ENCODE data around the gene NTNG1. TPM values are rescaled to one million over a fixed set of nuclear protein-coding genes. Genes with fewer than 3 reads are reported as not detected.

The NTNG1 gene
- total RNA-seq, 1 donor from 2014 or later = 2.2 TPM

- DNase-seq (ENCODE audit: low spot score) = no peak
Measured at GRCh38 chr1:107499139-107499744, 358.4 kb downstream of the NTNG1 start.

DNA sequence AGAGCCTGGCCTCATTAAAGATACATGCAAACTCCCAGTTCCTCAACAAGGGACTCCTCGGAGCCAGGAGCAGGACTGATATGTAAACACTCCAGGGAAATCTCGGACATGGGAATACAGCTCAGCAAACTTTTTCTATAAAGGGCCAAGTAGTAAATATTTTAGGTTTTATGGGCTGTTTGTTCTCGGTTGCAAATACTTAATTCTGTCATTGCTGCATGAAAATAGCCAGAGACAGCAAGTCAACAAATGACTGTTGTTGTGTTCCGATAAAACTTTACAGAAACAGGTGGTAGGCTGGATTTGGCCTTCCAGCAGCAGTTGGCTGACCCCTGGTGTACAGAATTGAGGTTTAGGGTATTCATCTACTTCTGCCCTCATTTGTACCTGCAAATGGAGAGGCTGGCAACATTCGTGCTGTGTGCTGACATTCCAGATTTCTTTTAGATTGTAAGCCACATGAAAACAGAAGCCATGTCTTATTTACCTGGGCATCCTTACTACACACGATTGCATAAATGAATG lies 360.3 kb downstream of the NTNG1 start:
- DNase-seq (ENCODE audit: low spot score) = no peak

DNA sequence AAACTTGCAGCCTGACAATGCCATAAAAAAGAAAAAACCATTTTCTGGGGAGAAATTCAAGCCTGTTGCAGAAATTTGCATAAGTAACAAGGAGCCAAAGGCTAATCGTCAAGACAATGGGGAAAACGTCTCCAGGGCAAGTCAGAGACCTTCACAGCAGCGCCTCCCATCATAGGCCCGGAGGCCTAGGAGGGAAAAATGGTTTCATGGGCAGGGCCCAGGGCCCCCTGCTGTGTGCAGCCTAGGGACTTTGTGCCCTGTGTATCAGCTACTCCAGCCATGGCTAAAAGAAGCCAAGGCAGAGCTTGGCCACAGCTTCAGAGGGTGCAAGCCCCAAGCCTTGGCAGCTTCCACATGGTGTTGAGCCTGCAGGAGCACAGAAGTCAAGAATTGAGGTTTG lies 369.5 kb downstream of the NTNG1 start:
- DNase-seq (ENCODE audit: low spot score) = no peak

DNA sequence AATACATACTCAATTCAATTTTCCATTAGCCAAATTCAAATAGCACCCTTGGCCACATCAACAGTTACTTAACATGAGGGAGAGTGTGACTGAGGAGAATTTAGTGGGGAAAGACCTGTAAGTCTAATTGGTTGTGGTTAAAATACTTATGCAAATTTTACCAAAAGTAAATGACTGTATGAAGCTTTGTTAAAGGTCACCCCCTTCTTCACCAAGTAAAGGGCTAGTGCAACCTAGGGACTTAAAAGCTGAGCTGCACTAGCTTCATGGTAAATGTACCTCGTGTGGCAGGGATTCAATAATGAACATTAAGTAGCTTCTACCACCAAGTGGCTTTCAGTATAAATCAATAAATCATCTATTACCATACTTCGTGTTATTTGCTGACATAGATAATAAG lies 372.0 kb downstream of the NTNG1 start:
- DNase-seq (ENCODE audit: low spot score) = no peak

DNA sequence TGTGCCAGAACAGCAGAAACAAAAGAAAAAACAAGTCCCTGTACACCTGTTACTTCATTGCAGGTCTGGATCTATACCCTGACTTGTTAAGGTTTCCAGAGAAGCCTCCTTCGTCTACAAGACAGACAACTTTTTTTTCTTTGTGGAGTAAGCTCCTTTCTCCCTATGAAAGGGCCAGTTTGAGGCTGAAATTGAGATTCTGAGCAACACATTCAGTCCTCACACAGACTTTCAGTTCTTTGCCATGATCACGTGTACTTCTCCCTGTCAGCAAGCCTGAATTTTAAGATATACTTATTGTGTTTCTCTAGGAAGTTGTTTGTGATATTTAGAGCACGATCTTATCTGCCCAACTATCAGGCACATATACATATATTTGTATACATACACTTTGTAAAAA lies 374.0 kb downstream of the NTNG1 start:
- no peak for DNase-seq (ENCODE audit: low spot score)

DNA sequence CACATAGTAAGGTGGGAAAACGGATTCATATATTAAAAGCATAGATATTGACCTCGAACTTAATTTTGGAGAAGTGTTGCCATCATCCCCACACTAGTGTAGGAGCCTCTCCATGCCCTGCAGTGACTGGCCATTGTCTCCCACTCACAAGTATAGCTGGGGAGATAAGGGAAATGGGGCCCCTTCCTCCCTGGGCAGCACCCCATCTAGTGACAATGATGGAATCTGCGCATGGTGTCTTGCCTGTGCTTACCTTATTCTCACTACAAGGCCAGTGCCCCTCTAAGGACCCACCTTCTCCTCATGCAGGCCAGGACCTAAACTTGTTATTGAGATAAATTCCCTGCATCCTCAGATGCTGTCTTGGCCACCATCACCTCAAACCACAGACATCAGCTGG lies 374.9 kb downstream of the NTNG1 start:
- DNase-seq (ENCODE audit: low spot score) = no peak

DNA sequence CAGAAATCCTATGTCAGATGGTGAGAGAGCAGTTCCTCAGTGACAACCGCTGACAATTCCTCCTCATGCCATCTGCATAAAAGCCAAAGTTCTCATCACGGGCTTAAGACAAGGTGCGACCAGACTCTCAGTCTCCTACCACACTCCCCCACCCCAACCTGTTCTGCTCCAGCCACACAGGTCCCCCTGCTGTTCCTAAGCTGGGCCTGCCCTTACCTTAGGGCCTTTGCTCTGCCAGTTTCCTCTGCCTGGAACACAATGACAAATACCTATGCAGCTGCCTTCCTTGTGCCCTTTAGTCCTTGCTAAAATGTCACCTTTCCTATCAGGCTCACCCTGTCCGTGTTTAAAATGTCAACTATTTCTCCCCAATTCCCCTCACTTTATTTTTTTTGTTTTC lies 382.2 kb downstream of the NTNG1 start:
- DNase-seq (ENCODE audit: low spot score) = no peak

DNA sequence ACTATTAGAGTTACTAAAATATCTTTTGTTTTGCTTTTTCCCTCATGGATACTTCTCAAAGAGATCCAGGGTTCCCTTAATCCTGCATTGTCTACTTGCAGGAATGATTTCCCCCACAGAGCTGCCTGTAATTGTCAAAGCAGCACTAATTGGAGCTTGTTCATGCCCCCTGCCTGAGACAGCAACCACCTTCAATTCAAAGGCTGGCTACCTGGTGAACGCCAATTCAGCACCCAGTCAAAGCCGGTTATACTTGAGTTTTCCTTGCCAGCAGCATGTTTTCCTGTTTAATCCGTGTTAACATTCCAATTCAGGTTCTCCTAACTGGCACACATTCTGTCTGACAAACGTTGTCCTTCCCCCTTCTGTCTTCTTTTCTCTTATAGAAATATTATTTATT lies 382.9 kb downstream of the NTNG1 start:
- DNase-seq (ENCODE audit: low spot score) = no peak

DNA sequence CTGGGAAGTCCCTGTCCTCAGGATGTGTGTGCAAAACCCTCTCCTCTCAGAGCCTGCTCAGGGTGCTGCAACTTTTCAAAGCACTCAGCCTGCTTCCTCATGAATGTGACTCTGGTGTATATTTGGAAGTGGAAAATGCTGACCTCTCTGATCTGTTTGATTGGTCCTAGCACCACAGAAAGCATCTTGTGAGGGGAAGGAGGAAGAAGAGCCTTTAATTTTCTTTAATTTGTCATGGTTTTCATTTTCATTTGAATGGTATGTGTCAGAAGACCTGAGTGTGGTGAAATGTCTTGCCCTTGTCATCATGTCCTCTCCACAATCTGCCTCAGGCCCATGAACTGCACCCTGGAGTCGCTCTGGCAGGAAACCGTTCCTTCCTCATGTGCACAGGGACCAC lies 383.5 kb downstream of the NTNG1 start:
- DNase-seq (ENCODE audit: low spot score) = no peak

- DNase-seq (ENCODE audit: low spot score) = no peak
Measured at GRCh38 chr1:107525145-107525544, 384.3 kb downstream of the NTNG1 start.

DNA sequence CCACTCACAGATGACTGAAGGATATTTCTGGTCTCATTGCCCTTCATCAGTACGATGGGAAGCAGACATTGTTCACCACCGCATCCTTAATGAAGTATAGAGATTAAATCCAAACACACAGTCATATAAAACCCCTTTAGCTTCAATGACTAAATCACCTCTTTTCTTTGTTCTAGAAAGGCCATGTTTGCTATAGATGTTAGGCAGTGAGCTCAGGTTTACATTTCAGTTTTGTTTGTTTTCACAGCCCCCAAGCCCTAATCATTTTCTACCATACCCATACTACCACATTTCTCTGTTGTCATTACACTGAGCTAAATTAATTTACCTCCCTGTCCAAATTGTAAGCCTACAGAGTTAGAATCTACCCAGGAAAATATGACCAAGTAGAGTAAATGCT lies 385.1 kb downstream of the NTNG1 start:
- DNase-seq (ENCODE audit: low spot score) = no peak

DNA sequence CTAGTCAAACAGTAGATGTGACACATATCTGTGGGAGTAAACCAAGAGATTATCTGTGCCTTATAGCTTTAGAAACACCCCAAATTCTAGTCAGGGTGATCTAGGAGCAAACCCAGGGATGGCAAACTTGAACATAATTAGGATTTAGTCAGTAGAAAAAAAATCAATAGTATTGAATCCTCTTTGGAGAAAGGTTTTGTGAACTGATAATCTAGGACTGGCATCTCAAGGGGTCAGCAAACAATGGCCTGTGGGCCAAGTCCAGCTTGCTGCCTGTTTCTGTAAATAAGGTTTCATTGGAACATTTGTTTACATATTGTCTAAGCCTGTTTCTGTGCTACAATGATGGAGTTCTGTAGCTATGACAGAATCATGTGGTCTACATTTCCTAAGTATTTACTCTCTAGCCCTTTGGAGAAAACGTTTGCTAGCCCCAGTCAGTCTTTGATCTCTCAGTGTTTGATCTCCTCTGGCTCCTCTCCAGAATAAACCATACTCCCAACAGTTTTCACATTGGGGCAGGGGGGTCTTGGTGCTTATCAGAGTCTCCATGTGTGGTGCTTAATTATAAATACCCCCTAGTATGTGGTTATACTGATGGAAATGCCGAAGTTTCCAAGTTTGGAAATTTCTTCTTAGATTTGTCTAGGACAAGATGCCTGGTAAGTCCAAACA lies 385.8 kb downstream of the NTNG1 start:
- DNase-seq (ENCODE audit: low spot score) = no peak

GRCh38 chr1:107529511-107530149 lies 388.8 kb downstream of the NTNG1 start:
- DNase-seq (ENCODE audit: low spot score) = peak; percentile 46

DNA sequence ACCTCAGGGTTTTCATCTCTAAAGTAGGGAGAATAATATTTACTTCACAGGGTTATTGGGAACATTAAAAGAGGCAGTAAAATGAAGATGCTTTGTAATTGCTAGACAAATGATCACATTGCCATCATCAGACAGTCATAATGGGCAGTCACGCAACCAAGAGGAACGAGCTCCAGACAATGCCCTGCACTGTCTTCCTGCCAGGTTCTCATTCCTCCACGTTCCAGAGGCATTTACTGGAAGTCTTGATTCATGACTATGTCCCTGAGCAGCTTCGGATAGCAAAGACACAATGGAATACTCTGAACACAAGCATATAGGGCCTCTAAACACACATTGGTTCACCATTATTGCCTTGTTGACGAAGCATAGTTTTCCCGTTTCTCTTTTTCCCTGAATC lies 389.7 kb downstream of the NTNG1 start:
- DNase-seq (ENCODE audit: low spot score) = no peak

- no peak for DNase-seq (ENCODE audit: low spot score)
Measured at GRCh38 chr1:107531065-107531908, 390.4 kb downstream of the NTNG1 start.

DNA sequence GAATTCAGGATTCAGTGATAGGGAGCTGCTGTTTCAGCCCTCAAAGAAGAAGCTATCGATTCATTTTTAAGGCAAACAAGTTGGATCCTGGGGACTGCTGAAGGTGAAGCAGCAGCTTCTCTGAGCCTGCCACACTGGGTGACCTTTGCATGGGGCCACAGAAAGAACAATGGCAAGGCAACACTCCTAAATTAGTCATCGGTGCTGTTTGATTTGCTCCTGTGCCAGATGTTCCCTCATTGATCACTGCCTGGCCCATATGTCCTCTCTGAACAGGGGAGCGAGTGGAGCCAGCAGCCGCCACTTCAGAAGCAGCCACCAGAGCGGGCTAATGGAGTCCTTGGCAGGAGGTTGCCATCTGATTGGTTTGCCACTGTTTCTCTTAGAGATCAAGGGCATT lies 391.5 kb downstream of the NTNG1 start:
- no peak for DNase-seq (ENCODE audit: low spot score)

Other genes with a start within 250 kb of the NTNG1 start
- gene PRMT6, start 84.4 kb upstream of the NTNG1 start, total RNA-seq (ENCODE audit: insufficient read depth, low replicate concordance) = 15.2 TPM